HepG2 (cell line): ENCODE data around the gene USP5. TPM values are rescaled to one million over a fixed set of nuclear protein-coding genes. Genes with fewer than 3 reads are reported as not detected.

Experiments
- ATAC-seq: fragments of 200-7000 bp; cut with Tn5 transposase; 3 replicates; pipeline ENCODE4 v1.9.1; 2020; ENCODE audit warnings: mild to moderate bottlenecking, moderate library complexity
- BruUV-seq: library from RNA; stranded (reverse); fragments of 400-500 nt; replicated peaks from 2 replicates; lab custom pipeline; 2021; lab: Mats Ljungman, UMichigan
- CTCF ChIA-PET: fragments of 300-600 bp; formaldehyde crosslinking; extraction: SDS; loops from one replicate; lab custom pipeline; 2021; ENCODE audit warnings: low total read pairs, inconsistent platforms, low intra/inter-chr PET ratio; lab: Yijun Ruan, JAX
- POLR2A ChIA-PET: fragments of 350-600 bp; sonication (Branson Sonifier 250); formaldehyde crosslinking; loops from one replicate; lab custom pipeline; 2020; ENCODE audit warnings: antibody characterized with exemption, inconsistent platforms; lab: Yijun Ruan, JAX
- DNase-seq: peaks from one replicate; pipeline ENCODE4 v3.0.0-alpha.2; 2015; ENCODE audit warnings: low spot score
- FAIRE-seq: peaks from 3 replicates; lab custom pipeline; 2011; peaks lifted over from hg19 to GRCh38; lab: Jason Lieb, UNC
- H2AFZ ChIP-seq: one replicate; pipeline ENCODE4 v1.6.1; 2011; ENCODE audit warnings: low read length, inconsistent platforms
- H3K27ac ChIP-seq: fragments of 300-600 bp; 3 replicates; pipeline ENCODE4 v1.8.0; 2011; ENCODE audit warnings: mixed run types, mild to moderate bottlenecking, mixed read lengths, low read length, inconsistent platforms; ENCODE audit not compliant: insufficient read depth; ENCODE audit errors: extremely low read length
- H3K27me3 ChIP-seq, 2 experiments: fragments of 200-600 bp in 1 of 2; 2 replicates in 1 of 2; 3 replicates in 1 of 2; pipeline versions ENCODE4 v1.6.0 to v1.8.0; 2011; ENCODE audit warnings: low read length in 2 of 2, mild to moderate bottlenecking in 2 of 2, moderate library complexity in 2 of 2, inconsistent platforms in 1 of 2; ENCODE audit not compliant: insufficient read depth in 2 of 2, control insufficient read depth in 1 of 2
- H3K36me3 ChIP-seq, 2 experiments: fragments of 200-600 bp in 1 of 2; replicated peaks in 1 of 2; 2 replicates in 1 of 2; 3 replicates in 1 of 2; pipeline versions ENCODE4 v1.5.1 to v1.8.0; 2011; ENCODE audit warnings: low read length in 2 of 2, inconsistent platforms in 1 of 2; ENCODE audit not compliant: insufficient read depth in 2 of 2, control insufficient read depth in 1 of 2
- H3K4me1 ChIP-seq: 2 replicates; pipeline ENCODE4 v1.5.1; 2012; ENCODE audit warnings: low read length, inconsistent platforms; ENCODE audit not compliant: insufficient read depth
- H3K4me2 ChIP-seq: 2 replicates; pipeline ENCODE4 v1.6.0; 2011; ENCODE audit warnings: low read depth, low read length, inconsistent platforms
- H3K4me3 ChIP-seq, 3 experiments: fragments of 200-600 bp in 1 of 3; sonication (generic), shearing (Covaris generic) in 1 of 3; replicated peaks in 1 of 3; 2 replicates each; pipeline ENCODE4 v1.5.1; 2011 to 2016; ENCODE audit warnings: low read length in 3 of 3, inconsistent platforms in 2 of 3, low read depth in 2 of 3, mild to moderate bottlenecking in 2 of 3, control low read depth in 1 of 3, mixed read lengths in 1 of 3; ENCODE audit not compliant: insufficient read depth in 1 of 3
- H3K79me2 ChIP-seq: one replicate; pipeline ENCODE4 v1.6.1; 2011; ENCODE audit warnings: low read length, inconsistent platforms; ENCODE audit not compliant: insufficient read depth
- H3K9ac ChIP-seq: 2 replicates; pipeline ENCODE4 v1.6.0; 2011; ENCODE audit warnings: mild to moderate bottlenecking, low read depth, low read length, inconsistent platforms; ENCODE audit not compliant: insufficient read depth
- H3K9me3 ChIP-seq: 2 replicates; pipeline ENCODE4 v1.5.1; 2012; ENCODE audit warnings: mild to moderate bottlenecking, low read length
- H4K20me1 ChIP-seq: 2 replicates; pipeline ENCODE4 v1.6.0; 2011; ENCODE audit warnings: inconsistent platforms, mild to moderate bottlenecking, low read length, moderate library complexity; ENCODE audit not compliant: insufficient read depth
- ATAD3A ChIP-seq: sonication (generic); formaldehyde crosslinking; IDR thresholded peaks from 2 replicates; pipeline ENCODE4 v1.4.0; 2020; ENCODE audit warnings: missing genetic modification reagents
- MAF1 ChIP-seq: sonication (generic); formaldehyde crosslinking; IDR thresholded peaks from 2 replicates; pipeline ENCODE4 v1.5.0; 2020; ENCODE audit warnings: missing genetic modification reagents, borderline replicate concordance
- RAD21 ChIP-seq: fragments of 450-650 bp; formaldehyde crosslinking; IDR thresholded peaks from 2 replicates; pipeline ENCODE4 v1.5.0; 2020; ENCODE audit warnings: mild to moderate bottlenecking
- WGBS: methylation state at CpG from one replicate; pipeline ENCODE4 v1.1.6; 2017; ENCODE audit warnings: low lambda C conversion rate; 5-methylcytosine and 5-hydroxymethylcytosine counted together
- in situ Hi-C: cut with HindIII; loops from 2 replicates; pipeline ENCODE4 v1.10.0; 2017; ENCODE audit warnings: low pct_unique_long_range_greater_than_20kb; ENCODE audit not compliant: extremely low pct_ligation_motif_present
- intact Hi-C: fragments of 100-400 bp; cut with micrococcal nuclease; formaldehyde crosslinking; loops from one replicate; pipeline ENCODE4 v1.10.0; 2022; ENCODE audit not compliant: unreplicated experiment
- polyA plus RNA-seq, 8 experiments: library from polyadenylated mRNA; depleted of rRNA in 3 of 8; stranded (reverse) in 7 of 8; unstranded in 1 of 8; fragments of >200 nt; fragmentation: Illumina TruSeq in 4 of 8; extraction: Trizol in 4 of 8; gene quantifications; 2 replicates each; pipeline versions ENCODE4 v1.2.1 to v1.2.3, GENCODE V29; 2011 to 2016; ENCODE audit warnings: low read depth in 4 of 8, missing spikeins in 1 of 8, mixed read lengths in 1 of 8; ENCODE audit not compliant: insufficient read depth in 1 of 8
- total RNA-seq, 5 experiments: library from RNA; depleted of rRNA; stranded (reverse); fragments of >200 nt; fragmentation: Illumina TruSeq; extraction: Trizol; gene quantifications; 2 replicates each; pipeline ENCODE4 v1.2.3, GENCODE V29; 2016; ENCODE audit warnings: low read depth in 1 of 5
- TF ChIP-seq, protein P1 (sequence below), 2 experiments: sonication (generic) in 1 of 2; formaldehyde crosslinking in 1 of 2; IDR thresholded peaks; 2 replicates each; pipeline versions ENCODE4 v1.4.0 to v1.6.1; 2018 to 2020; ENCODE audit warnings: missing genetic modification reagents in 2 of 2, borderline replicate concordance in 1 of 2, low read depth in 1 of 2, mild to moderate bottlenecking in 1 of 2, missing biosample characterization in 1 of 2
- TF ChIP-seq, protein P2 (sequence below): sonication (generic); formaldehyde crosslinking; IDR thresholded peaks from 2 replicates; pipeline ENCODE4 v1.4.0; 2020; ENCODE audit warnings: missing genetic modification reagents, borderline replicate concordance
- TF ChIP-seq, protein P3 (sequence below): sonication (generic); formaldehyde crosslinking; IDR thresholded peaks from 2 replicates; pipeline ENCODE4 v1.4.0; 2020; ENCODE audit warnings: mild to moderate bottlenecking, missing genetic modification reagents
- TF ChIP-seq, protein P4 (sequence below): sonication (generic); formaldehyde crosslinking; IDR thresholded peaks from 2 replicates; pipeline ENCODE4 v1.8.1; 2022; ENCODE audit warnings: mild to moderate bottlenecking, missing genetic modification reagents
- TF ChIP-seq, protein P5 (sequence below): sonication (generic); formaldehyde crosslinking; IDR thresholded peaks from 2 replicates; pipeline ENCODE4 v1.5.0; 2020; ENCODE audit warnings: mild to moderate bottlenecking, missing genetic modification reagents, borderline replicate concordance

Gene USP5
- total and polyA plus RNA-seq, 2 of the 13 experiments (the other 11 are each of a cell fraction or from before 2014, with no cell fraction given) = 39.6 to 56.0 TPM

DNA sequence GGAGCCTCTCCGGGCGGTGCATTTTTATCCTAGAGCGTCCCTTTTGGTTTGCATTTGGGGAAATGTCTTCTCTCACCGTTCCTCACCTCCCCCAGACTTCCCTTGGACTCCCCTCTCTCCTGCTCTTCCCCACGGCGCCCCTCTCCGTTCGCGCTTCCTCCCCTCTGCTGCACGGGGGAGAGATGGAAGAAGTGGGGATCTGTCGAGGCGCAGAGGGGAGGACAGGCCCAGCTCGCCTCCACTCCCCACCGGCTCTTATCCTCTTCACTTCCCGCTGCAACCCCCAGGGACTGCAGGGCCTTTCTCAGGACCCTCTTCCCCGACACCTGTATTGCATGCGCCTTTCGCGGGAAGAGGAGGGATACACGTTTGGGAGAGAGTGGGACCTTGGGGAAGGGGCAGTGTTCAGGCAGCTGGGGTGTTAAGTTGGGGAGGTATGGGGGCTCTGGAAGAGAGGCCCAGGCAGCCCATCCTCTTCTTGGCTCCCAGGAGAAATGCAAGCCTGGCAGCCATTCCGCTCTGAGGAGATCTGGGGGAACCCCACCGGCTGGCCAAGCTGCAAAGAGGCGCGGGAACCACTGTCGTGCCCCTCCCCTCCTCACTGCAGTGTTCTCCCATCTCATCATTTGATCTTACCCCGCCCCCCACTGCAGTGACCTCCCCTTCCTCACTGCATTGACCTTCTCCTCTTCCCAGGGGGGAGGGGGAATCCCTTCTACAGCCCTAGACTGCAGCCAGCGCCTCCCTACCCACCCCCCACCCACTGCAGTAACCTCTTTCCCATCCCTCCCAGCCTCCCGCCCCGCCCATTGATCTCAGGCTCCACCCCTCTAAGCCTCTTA lies 63.2 kb downstream of the USP5 start (continued):
- TF ChIP-seq, protein P1, sequence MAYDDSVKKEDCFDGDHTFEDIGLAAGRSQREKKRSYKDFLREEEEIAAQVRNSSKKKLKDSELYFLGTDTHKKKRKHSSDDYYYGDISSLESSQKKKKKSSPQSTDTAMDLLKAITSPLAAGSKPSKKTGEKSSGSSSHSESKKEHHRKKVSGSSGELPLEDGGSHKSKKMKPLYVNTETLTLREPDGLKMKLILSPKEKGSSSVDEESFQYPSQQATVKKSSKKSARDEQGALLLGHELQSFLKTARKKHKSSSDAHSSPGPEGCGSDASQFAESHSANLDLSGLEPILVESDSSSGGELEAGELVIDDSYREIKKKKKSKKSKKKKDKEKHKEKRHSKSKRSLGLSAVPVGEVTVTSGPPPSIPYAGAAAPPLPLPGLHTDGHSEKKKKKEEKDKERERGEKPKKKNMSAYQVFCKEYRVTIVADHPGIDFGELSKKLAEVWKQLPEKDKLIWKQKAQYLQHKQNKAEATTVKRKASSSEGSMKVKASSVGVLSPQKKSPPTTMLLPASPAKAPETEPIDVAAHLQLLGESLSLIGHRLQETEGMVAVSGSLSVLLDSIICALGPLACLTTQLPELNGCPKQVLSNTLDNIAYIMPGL (CRISPR knock-in tag; IDR thresholded peaks at IDR 0.05; ENCODE audit: borderline replicate concordance in 1 of 2, low read depth in 1 of 2) = 0 out of 4 replicates have a peak, but pooled peaks of 1 of the 2 experiments have one; percentile 3
- TF ChIP-seq, protein P2, sequence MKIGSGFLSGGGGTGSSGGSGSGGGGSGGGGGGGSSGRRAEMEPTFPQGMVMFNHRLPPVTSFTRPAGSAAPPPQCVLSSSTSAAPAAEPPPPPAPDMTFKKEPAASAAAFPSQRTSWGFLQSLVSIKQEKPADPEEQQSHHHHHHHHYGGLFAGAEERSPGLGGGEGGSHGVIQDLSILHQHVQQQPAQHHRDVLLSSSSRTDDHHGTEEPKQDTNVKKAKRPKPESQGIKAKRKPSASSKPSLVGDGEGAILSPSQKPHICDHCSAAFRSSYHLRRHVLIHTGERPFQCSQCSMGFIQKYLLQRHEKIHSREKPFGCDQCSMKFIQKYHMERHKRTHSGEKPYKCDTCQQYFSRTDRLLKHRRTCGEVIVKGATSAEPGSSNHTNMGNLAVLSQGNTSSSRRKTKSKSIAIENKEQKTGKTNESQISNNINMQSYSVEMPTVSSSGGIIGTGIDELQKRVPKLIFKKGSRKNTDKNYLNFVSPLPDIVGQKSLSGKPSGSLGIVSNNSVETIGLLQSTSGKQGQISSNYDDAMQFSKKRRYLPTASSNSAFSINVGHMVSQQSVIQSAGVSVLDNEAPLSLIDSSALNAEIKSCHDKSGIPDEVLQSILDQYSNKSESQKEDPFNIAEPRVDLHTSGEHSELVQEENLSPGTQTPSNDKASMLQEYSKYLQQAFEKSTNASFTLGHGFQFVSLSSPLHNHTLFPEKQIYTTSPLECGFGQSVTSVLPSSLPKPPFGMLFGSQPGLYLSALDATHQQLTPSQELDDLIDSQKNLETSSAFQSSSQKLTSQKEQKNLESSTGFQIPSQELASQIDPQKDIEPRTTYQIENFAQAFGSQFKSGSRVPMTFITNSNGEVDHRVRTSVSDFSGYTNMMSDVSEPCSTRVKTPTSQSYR = 0 out of 2 replicates have a peak, but pooled peaks have one; percentile 25
- TF ChIP-seq MAF1 (CRISPR knock-in tag) = no peak

DNA sequence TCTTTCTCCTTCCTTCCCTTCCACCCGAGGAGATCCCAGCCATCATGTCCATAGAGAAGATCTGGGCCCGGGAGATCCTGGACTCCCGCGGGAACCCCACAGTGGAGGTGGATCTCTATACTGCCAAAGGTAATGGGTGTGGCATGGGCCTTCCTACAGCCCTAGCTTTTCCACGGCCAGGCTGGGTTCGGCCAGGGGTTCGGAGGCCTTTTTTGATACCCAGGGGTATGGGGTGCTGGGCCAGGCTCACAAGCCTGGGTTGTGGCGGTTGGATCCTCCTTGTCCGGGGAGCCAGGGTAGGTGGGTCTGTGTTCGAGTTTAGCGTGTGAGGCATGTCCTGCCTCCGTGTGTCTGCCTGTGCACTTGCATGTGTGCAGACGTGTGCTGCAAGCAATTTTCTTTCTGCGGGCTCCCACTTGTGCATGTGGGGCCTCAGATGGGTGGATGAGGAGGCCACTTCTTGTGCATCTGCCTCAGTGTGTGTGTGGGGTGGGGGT lies 63.9 kb downstream of the USP5 start:
- no peak overlapping the region for H3K27ac ChIP-seq
- CTCF ChIA-PET = no interaction called here
- no peak for ATAC-seq
- no peaks in the 10 kb centered on the region for H4K20me1 ChIP-seq
- peaks cover 5 to 24% of the 10 kb centered on the region in 2 experiments; a peak in 3 of 5 replicates for H3K36me3 ChIP-seq
- H3K9me3 ChIP-seq = no peaks in the 10 kb centered on the region
- H2AFZ ChIP-seq = no peak overlapping the region
- DNase-seq = no peak
- intact Hi-C loops (no loop called here), in situ Hi-C loops (no loop called here)
- H3K4me1 ChIP-seq = peaks cover 46% of the 10 kb centered on the region
- H3K4me2 ChIP-seq = peak overlapping the region; percentile 96
- 83% methylated on average over 9 of the region's 14 CpGs for WGBS
- H3K4me3 ChIP-seq = peak overlapping the region; percentile 23 to 90 (median 77); a peak in 4 of 6 replicates
- peaks cover 17% of the 10 kb centered on the region for H3K79me2 ChIP-seq
- H3K27me3 ChIP-seq = no peaks in the 10 kb centered on the region
- no TSS peak for BruUV-seq
- no peak for FAIRE-seq
- peak overlapping the region; percentile 77; the same call in 1 of the 2 replicates for H3K9ac ChIP-seq
- POLR2A ChIA-PET = interaction anchor here (2.0 to 2.4 kb wide), 2 partner anchors 29 to 47 kb away, joined by 12 to 15 read pairs; partner anchors contain the start of genes C12orf57, RNU7-1 and TPI1
- no peak for TF ChIP-seq ATAD3A
- TF ChIP-seq, protein P3, sequence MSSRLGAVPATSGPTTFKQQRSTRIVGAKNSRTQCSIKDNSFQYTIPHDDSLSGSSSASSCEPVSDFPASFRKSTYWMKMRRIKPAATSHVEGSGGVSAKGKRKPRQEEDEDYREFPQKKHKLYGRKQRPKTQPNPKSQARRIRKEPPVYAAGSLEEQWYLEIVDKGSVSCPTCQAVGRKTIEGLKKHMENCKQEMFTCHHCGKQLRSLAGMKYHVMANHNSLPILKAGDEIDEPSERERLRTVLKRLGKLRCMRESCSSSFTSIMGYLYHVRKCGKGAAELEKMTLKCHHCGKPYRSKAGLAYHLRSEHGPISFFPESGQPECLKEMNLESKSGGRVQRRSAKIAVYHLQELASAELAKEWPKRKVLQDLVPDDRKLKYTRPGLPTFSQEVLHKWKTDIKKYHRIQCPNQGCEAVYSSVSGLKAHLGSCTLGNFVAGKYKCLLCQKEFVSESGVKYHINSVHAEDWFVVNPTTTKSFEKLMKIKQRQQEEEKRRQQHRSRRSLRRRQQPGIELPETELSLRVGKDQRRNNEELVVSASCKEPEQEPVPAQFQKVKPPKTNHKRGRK (CRISPR knock-in tag) = no peak
- TF ChIP-seq, protein P4, sequence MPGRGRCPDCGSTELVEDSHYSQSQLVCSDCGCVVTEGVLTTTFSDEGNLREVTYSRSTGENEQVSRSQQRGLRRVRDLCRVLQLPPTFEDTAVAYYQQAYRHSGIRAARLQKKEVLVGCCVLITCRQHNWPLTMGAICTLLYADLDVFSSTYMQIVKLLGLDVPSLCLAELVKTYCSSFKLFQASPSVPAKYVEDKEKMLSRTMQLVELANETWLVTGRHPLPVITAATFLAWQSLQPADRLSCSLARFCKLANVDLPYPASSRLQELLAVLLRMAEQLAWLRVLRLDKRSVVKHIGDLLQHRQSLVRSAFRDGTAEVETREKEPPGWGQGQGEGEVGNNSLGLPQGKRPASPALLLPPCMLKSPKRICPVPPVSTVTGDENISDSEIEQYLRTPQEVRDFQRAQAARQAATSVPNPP (CRISPR knock-in tag) = no peak
- TF ChIP-seq RAD21 (CRISPR knock-in tag) = no peak
- TF ChIP-seq, protein P5, sequence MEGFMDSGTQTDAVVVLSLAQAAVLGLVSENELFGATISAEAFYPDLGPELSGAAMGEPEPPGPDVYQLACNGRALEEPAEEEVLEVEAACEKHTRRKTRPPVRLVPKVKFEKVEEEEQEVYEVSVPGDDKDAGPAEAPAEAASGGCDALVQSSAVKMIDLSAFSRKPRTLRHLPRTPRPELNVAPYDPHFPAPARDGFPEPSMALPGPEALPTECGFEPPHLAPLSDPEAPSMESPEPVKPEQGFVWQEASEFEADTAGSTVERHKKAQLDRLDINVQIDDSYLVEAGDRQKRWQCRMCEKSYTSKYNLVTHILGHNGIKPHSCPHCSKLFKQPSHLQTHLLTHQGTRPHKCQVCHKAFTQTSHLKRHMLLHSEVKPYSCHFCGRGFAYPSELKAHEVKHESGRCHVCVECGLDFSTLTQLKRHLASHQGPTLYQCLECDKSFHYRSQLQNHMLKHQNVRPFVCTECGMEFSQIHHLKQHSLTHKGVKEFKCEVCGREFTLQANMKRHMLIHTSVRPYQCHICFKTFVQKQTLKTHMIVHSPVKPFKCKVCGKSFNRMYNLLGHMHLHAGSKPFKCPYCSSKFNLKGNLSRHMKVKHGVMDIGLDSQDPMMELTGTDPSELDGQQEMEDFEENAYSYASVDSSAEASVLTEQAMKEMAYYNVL (CRISPR knock-in tag) = no peak
